Myocyte (in vitro differentiated cells): ENCODE measurements around the gene UBE2O. TPM values are rescaled to one million over a fixed set of nuclear protein-coding genes. Genes with fewer than 3 reads are reported as not detected.
"Not testable (repeated sequence)": the region's sequence is repeated elsewhere in the genome, so short reads cannot be mapped to it uniquely, and the experiment has no call there.

Experiments used
- DNase-seq: peaks from one replicate; pipeline ENCODE4 v3.0.0-alpha.2; 2012; ENCODE audit warnings: low read depth
- total RNA-seq: library from RNA; depleted of rRNA; stranded (reverse); fragments of >200 nt; gene quantifications from 2 replicates; pipeline ENCODE4 v1.2.3, GENCODE V29; 2014

The UBE2O gene
- total RNA-seq, 1 donor from 2014 or later: 21.1 TPM

GRCh38 chr17:76353599-76354316, 99.2 kb downstream of the UBE2O start, which contains the start of gene PRPSAP1:
TSS of gene PRPSAP1 (minus strand) at chr17:76353916. CDS start at chr17:76353703, 213 bp downstream.
- DNase-seq: peak; percentile 95

- DNase-seq: no peak
Measured at GRCh38 chr17:76353004-76353598, 99.9 kb downstream of the UBE2O start.

GRCh38 chr17:76351526-76352071, 101.4 kb downstream of the UBE2O start:
- no peak for DNase-seq

GRCh38 chr17:76350463-76350862, 102.5 kb downstream of the UBE2O start:
- no peak for DNase-seq

- DNase-seq: not testable (repeated sequence)
Measured at GRCh38 chr17:76346936-76347335, 106.0 kb downstream of the UBE2O start.

- no peak for DNase-seq
Measured at GRCh38 chr17:76345377-76345974, 107.5 kb downstream of the UBE2O start.

- DNase-seq: no peak
Measured at GRCh38 chr17:76343106-76343505, 109.8 kb downstream of the UBE2O start.

- DNase-seq: no peak
Measured at GRCh38 chr17:76341301-76341700, 111.7 kb downstream of the UBE2O start.

Other genes starting within 250 kb of the UBE2O start
- 6.0 and 7.1 TPM in 2 replicates for gene RNF157, start 212.7 kb downstream of the UBE2O start, total RNA-seq
- 5.1 and 5.4 TPM in 2 replicates for gene UBALD2, start 187.8 kb downstream of the UBE2O start, total RNA-seq
- 1.7 and 2.6 TPM in 2 replicates for gene QRICH2, start 144.9 kb downstream of the UBE2O start, total RNA-seq
- gene PRPSAP1, start 99.2 kb downstream of the UBE2O start, total RNA-seq: 37.4 and 58.5 TPM in 2 replicates
- 9.0 and 11.1 TPM in 2 replicates for gene SPHK1, start 68.5 kb downstream of the UBE2O start, total RNA-seq
- not detected in 2 replicates for gene AANAT, start 14.5 kb upstream of the UBE2O start, total RNA-seq
- gene RHBDF2, start 48.3 kb upstream of the UBE2O start, total RNA-seq: 6.5 and 7.5 TPM in 2 replicates
- gene CYGB, start 84.6 kb upstream of the UBE2O start, total RNA-seq: 3.2 and 7.7 TPM in 2 replicates
- gene PRCD, start 86.9 kb upstream of the UBE2O start, total RNA-seq: not detected in 2 replicates
- 0.78 and 0.91 TPM in 2 replicates for gene ST6GALNAC2, start 132.7 kb upstream of the UBE2O start, total RNA-seq
- 0.21 TPM in 1 of 2 replicates, not detected in the other for gene ST6GALNAC1, start 190.6 kb upstream of the UBE2O start, total RNA-seq